ENCODE results near the gene AGTRAP. TPM values are rescaled to one million over a fixed set of nuclear protein-coding genes. Genes with fewer than 3 reads are reported as not detected.

The AGTRAP gene
- total RNA-seq, 4 donors from 2014 or later = 9.5 to 32.2 (median 25.5) TPM

DNA sequence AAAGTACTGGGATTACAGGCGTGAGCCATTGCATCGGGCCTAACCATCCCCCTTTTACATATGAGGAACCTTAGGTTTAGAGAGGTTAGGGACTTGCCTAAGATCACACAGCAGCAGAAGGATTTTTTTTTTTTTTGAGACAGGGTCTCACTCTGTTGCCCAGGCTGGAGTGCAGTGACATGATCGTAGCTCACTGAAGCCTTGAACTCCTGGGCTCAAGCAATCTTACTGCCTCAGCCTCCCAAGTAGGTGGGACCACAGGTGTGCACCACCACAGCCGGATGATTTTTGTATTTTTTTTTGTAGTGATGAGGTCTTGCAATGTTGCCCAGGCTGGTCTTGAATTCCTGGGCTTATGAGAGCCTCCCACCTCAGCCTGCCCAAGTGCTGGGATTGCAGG lies 23.9 kb downstream of the AGTRAP start:
- Histone ChIP-seq H3K4me1 (no peaks in the 10 kb centered on the region), H3K27ac (no peak overlapping the region), H3K4me3 (no peak overlapping the region), H3K27me3 (peaks cover 0 to 7% of the 10 kb centered on the region in 2 donors), H3K9me3 (no peaks in the 10 kb centered on the region), H3K36me3 (no peaks in the 10 kb centered on the region)
- TF ChIP-seq, protein P1, sequence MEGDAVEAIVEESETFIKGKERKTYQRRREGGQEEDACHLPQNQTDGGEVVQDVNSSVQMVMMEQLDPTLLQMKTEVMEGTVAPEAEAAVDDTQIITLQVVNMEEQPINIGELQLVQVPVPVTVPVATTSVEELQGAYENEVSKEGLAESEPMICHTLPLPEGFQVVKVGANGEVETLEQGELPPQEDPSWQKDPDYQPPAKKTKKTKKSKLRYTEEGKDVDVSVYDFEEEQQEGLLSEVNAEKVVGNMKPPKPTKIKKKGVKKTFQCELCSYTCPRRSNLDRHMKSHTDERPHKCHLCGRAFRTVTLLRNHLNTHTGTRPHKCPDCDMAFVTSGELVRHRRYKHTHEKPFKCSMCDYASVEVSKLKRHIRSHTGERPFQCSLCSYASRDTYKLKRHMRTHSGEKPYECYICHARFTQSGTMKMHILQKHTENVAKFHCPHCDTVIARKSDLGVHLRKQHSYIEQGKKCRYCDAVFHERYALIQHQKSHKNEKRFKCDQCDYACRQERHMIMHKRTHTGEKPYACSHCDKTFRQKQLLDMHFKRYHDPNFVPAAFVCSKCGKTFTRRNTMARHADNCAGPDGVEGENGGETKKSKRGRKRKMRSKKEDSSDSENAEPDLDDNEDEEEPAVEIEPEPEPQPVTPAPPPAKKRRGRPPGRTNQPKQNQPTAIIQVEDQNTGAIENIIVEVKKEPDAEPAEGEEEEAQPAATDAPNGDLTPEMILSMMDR (IDR thresholded peaks at IDR 0.05) = no peak
- TF ChIP-seq POLR2A (IDR thresholded peaks at IDR 0.05) = no peak
- DNase-seq = no peak

- H3K27me3 ChIP-seq = peaks cover 0 to 7% of the 10 kb centered on the region in 2 donors
- H3K4me1 ChIP-seq = no peaks in the 10 kb centered on the region
- no peak overlapping the region for H3K4me3 ChIP-seq
- no peak for DNase-seq
- no peak overlapping the region for H3K27ac ChIP-seq
- H3K9me3 ChIP-seq = no peaks in the 10 kb centered on the region
- TF ChIP-seq, protein P1 (IDR thresholded peaks at IDR 0.05) = no peak
- TF ChIP-seq POLR2A (IDR thresholded peaks at IDR 0.05) = no peak
- H3K36me3 ChIP-seq = no peaks in the 10 kb centered on the region
Measured at GRCh38 chr1:11761285-11761684, 25.3 kb downstream of the AGTRAP start.

DNA sequence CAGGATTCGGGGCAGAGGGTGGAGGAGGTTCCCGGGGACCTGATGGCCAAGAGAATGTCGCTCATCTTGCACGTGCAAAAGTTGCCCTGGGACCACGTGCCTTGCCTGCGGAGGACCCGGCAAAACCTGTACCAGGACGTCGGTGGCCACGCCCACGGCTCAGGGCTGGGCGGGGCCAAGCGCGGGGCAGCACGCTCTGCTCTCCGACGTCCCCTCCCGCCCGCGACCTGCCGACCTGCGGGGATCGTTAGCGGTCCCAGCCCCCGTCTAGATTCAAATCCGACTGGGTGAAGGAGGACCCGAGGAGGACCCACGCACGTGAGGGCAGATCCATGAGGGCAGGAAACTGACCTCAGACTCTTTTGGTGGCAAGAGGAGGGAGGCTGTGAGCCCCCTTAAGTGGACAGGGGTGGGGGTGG lies 26.1 kb downstream of the AGTRAP start, which contains the start of gene C1orf167:
TSS of gene C1orf167 (plus strand) at position 206 of the 419 bp plus-strand sequence. CDS start 2,208 bp downstream, outside the sequence.
- Histone ChIP-seq H3K36me3 (no peaks in the 10 kb centered on the region), H3K27ac (no peak within 1 kb of the TSS), H3K27me3 (peaks cover 0 to 7% of the 10 kb centered on the region in 2 donors), H3K4me1 (no peaks in the 10 kb centered on the region), H3K4me3 (peak within 1 kb of the TSS in 1 of 4 donors; percentile 1), H3K9me3 (no peaks in the 10 kb centered on the region)
- DNase-seq = no peak
- TF ChIP-seq POLR2A (IDR thresholded peaks at IDR 0.05) = no peak
- TF ChIP-seq, protein P1 (IDR thresholded peaks at IDR 0.05) = no peak

DNA sequence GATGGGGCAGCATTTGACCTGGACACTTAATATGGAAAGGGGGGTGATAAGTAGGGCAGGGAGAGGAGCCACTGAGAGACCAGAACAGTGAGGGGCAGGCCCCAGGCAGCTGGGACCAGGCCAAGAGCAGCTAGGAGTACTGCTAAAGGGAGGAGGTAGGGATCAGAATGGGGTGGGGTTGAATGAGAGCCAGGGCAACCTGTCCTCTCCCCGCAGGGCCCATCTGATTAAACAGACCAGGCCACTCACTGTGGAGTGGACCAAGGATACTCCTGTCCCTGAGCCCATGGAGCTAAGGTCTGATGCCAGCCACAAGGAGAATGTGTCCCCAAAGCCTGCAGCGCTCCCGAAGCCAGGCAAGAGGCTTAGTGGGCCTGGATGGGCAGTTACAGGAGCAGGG lies 28.2 kb downstream of the AGTRAP start:
- Histone ChIP-seq H3K36me3 (no peaks in the 10 kb centered on the region), H3K27me3 (peaks cover 0 to 7% of the 10 kb centered on the region in 2 donors), H3K27ac (no peak overlapping the region), H3K9me3 (no peaks in the 10 kb centered on the region), H3K4me1 (no peaks in the 10 kb centered on the region), H3K4me3 (no peak overlapping the region)
- TF ChIP-seq POLR2A (IDR thresholded peaks at IDR 0.05) = no peak
- no peak for DNase-seq

DNA sequence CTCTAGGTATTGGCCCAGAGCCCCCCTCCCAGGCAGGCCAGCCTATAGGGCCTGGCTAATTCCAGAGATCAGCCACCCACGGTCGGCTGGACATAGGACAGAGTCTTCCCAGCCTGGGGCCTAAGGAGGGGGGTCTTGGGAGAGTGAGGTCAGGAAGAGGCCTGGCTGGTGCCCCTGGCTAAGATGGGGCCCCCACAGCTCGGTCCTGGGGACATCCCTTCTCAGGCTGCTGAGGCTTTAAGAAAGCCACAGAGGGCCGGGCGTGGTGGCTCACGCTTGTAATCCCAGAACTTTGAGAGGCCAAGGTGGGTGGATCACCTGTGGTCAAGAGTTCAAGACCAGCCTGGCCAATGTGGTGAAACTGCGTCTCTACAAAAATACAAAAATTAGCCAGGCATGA lies 28.6 kb downstream of the AGTRAP start:
- Histone ChIP-seq H3K4me3 (no peak overlapping the region), H3K4me1 (no peaks in the 10 kb centered on the region), H3K36me3 (no peaks in the 10 kb centered on the region), H3K27ac (no peak overlapping the region), H3K9me3 (no peaks in the 10 kb centered on the region), H3K27me3 (peaks cover 0 to 7% of the 10 kb centered on the region in 2 donors)
- no peak for DNase-seq
- TF ChIP-seq, protein P1 (IDR thresholded peaks at IDR 0.05) = no peak
- no peak for TF ChIP-seq POLR2A (IDR thresholded peaks at IDR 0.05)

DNA sequence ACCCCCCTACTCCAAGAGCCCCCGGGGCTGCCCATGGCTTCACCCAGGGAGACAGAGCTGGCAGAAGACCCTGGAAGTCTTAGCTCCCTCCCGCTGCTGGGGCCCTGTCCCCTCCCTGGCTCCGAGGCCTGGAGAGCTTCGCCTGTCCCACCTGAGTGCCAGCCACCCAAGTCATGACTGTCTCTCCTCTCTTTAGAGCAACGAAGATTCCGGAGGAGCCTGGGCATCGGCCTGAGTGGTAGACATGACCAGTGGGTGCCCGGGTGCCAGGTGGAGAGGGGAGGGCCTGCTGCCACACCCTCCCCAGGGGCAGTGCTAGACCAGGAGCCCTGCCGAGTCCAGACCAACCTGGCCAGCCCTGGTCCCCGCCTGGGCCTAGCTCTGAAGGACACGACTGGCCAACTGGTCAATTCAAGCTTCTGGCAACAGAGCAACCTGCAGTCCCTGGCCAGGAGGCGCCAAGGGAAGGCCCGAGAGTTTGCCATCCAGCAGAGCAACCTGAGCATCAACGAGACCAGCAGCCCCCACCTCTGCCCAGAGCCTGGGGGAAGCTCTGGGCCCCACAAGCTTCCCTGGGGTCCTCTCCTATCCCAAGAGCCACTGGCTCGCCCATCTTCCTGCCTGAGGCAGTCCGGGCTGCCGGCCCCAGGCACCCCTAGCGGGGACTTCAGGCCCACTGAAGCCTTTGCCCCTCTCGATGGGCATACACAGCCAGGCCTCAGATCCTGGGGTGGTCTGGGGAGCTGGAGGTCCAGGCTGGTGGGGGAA lies 29.9 kb downstream of the AGTRAP start:
- Histone ChIP-seq H3K36me3 (no peaks in the 10 kb centered on the region), H3K4me1 (no peaks in the 10 kb centered on the region), H3K27me3 (peaks cover 0 to 7% of the 10 kb centered on the region in 2 donors), H3K4me3 (no peak overlapping the region), H3K27ac (no peak overlapping the region), H3K9me3 (no peaks in the 10 kb centered on the region)
- TF ChIP-seq, protein P1 (IDR thresholded peaks at IDR 0.05) = no peak
- TF ChIP-seq POLR2A (IDR thresholded peaks at IDR 0.05) = no peak
- DNase-seq = no peak
